Fibroblast of upper back skin (primary cell): ENCODE results near the gene RANBP9.
A peak's percentile ranks its signal among the peaks of the same experiment; 100 is the strongest.

Experiments
- DNase-seq: peaks from one replicate; pipeline ENCODE4 v3.0.0-alpha.2; 2013

RANBP9 gene

DNA sequence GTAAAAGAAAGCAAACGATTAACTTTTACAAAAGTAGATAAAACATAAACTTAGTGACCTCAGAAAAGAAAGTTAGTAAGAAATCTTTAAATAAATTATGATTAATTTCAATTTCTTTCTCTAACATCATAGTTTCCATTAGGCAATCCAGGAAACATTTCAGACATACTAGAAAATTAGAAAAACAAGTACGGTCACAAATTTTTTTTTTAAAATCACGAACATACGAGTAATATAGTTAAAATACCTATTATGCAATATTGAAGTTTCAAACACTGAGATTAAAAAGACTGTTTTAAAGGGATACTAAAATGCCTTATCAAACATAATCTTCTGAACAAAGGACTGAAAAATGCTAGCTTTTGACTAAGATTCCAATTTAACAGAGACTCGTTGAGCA, 70.3 kb downstream of the RANBP9 start:
- DNase-seq: peak; percentile 22

DNA sequence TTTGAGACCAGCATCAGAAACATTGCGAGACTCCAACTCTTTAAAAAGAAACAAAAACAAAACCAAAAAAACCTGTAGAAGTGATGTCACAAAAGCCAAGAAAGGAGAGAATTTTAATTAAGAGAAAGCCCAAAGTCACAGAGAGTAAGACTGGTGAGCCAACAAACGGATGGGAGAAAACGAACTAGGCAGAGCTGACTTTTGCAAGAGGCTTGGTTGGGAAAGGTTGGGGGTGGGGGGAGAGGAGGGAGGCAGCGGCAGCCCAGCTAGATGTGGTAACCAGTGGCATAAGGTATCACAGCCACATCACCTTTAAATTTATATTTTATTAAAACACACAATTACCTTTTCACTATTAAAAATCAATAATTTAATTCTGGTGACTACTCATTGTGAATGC, 73.0 kb downstream of the RANBP9 start:
- DNase-seq: no peak

DNA sequence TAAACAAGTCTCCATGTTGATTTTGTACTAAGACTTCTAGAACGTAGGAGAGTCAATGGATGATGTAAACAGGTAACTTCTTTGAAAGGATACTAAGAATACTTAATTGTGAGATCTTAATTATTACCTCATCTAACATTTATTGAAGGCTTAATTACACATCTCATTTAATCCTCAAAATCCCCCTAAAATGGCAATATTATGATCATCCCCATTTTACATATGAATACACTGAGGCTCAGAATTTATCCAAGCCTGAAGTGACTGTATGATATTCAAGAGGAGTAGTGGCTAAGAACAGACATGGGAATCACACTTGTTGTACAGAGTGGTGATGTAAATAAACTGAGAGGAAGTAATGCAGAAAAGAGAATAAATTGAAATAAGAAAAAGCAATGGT, 73.6 kb downstream of the RANBP9 start:
- DNase-seq: no peak

DNA sequence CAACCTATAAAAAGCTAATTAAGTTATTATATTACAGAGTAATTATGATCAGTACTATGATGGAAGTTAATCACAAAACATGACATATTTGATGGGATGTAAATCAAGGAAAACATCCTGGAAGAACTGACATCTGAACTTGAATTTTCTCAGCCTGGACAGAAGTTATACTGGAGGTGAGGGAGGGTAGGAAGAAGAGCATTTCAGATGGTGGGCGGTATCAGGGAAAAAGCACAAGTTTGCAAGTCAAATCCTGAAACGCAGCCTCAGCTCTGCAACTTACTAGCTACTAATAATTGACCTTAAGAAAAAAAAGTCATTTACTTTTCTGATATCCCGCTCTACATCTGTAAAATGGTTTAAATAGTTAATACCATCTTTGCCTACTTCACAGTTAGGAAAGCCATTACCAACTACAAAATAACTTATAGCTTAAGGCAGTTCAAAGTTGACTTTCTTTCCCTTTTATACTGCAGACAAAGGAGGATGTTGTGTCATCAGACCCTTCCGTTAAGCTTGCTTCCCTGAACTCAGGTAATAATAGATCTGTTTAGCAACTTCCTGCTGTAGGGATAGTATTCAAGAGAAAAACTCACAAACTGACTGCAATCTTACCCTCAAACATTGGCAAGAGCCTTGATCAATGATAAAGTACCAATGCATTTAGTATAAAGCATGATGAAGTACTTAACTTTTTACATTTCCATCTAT, 75.5 kb downstream of the RANBP9 start:
- no peak for DNase-seq

DNA sequence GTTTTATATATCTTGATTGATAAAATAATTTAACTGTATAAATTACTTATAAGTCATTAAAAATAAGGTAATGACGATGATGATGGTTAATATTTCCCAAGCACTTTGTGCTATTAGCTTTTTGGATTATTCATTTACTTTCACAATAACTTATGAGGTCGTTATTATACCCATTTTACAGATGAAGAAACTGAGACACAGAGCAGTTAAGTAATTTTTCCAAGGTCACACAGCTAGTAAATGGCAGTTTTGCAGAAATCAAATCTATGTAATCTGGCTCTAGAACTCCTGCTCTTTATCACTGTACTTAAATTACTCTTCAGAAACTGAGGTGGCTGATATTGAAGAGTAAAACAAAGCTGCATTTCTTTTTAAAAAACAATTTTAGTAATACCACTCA, 78.3 kb downstream of the RANBP9 start:
- no peak for DNase-seq

DNA sequence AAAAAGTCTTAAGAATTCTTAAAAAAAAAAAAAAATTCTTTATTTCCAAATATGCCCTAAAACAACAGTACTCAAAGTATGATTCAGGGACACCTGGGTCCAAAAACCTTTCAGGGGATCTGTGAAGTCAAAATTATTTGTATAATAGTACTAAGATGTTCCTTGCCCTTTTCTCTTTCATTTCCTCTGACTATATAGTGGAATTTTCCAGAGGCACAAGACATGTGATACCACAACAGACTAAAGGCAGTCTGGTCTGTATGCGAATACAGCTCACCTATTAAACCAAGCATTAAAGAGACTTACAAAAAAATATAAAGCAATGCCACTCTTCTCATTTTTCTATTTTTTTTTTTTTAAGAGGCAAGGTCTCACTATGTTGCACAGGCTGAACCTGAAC, 81.1 kb downstream of the RANBP9 start:
- no peak for DNase-seq

DNA sequence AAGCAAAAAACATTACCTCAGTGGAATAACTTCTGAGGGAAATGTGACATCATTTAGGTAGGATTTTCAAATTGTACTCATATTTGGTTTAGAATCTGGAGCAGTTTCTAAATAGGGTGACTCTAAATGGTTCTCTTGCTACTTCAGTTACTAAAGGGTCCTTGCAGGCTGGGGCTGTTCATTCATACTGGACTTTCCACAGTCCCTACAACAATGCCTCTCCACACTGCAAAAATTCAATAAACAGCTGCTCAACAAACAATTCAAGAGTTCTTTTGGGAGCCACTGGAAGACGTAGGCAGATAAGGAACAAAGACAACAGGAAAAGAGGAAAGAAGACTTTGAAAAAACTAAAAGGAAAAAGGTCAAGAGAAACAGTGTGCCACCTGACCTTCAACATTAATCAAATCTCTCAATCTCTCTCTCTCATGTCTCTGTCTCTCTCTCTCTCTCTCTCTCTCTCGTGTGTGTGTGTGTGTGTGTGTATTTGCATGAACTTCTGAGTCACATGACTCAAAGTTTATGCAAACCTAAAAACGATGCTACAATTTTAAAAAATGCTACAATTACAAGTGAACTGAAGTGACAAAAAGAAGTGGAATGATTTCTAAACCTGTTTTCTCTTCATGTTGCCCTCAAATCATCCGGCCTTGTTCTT, 82.0 kb downstream of the RANBP9 start:
- no peak for DNase-seq

DNA sequence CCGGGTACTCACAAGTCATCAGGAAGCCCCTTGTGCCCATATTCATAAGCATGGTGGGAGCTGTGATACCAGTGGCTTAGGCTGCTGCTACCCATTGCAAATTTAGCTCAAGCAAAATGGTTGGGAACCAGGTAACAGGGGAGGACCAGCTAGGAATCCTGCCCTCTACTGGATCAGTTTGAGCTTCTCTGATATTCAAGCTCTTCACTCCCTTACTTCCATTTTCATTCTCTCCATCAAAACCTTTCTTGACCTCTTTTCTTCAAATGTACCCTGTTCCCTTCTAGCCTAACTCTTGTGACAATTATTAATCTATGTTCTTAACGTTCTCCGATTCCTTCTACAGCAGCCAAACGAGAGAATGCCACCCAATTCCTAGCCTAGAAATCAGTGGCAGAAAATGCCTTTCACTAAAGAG, 86.8 kb downstream of the RANBP9 start:
- DNase-seq: peak; percentile 15

DNA sequence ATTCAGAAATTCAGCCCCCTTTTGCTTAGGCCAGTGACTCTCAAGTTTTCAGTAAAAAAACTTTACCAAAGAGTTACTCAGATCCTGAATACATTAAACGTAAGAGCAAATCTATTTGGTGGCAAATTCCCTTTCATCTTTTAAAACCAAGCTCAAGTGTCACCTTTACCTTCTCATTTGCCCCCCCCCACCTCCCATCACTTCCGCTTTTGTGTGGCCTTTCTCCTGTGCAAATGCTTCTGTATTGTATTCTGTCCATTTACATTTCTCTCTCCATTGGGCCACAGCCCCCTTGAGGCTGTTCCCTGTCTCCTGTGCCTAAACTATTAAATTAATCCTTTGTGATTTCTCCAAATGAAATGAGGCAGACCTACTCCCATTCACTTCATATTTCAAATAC, 94.6 kb downstream of the RANBP9 start:
- no peak for DNase-seq

DNA sequence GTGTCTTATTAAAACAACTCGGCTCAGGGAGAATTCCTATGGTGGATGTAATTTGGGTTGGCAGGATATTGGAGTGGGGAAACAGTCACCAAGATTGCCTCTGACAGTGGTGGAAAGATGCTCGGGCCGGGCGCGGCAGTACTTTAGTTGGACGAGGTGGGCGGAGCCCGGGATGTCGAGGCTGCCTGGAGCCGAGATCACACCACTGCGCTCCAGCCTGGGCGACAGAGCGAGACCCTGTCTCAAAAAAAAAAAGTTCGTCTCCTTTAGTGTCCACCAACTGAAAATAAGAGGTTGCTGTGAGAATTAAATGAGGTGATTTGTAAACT, 95.9 kb downstream of the RANBP9 start:
- DNase-seq: peak; percentile 33

DNA sequence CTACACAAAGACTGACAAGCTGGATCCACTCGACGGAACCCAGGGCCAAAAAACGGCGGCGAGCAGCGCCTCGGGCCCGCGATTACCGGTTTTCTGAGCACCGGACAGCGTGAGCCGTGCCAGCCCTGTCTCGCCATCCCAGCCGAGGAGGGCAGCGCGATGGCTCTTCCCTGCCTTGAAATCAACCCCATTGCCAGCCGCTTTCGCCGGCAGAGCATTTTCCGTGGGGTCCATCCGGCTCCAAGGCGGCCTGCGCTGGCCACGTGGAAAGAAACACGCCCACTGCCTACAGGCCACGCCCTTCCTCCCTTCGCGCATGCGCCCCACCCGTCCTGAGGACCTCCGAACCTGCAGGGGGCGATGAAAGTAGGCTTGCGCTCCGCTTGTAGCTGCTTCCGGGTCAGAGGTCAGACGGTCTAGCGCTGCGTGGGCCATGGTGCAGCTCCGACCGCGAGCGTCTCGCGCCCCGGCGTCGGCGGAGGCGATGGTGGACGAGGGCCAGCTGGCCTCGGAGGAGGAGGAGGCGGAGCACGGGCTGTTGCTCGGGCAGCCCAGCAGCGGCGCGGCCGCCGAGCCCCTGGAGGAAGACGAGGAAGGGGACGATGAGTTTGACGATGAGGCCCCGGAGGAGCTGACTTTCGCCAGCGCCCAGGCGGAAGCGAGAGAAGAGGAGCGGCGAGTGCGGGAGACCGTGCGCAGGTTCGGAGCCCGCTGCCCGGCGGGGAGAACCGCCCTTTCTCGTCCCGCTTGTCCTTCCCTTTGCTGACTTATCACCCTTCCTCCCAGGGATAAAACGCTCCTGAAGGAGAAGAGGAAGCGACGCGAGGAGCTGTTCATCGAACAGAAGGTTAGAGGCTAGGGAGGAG, 96.5 kb downstream of the RANBP9 start, which contains the start of gene NOL7:
Gene NOL7, plus strand, starts transcription at position 410 of the 866 bp plus-strand sequence. Its CDS starts 24 bp downstream, at position 434.
- peak; percentile 99 for DNase-seq

DNA sequence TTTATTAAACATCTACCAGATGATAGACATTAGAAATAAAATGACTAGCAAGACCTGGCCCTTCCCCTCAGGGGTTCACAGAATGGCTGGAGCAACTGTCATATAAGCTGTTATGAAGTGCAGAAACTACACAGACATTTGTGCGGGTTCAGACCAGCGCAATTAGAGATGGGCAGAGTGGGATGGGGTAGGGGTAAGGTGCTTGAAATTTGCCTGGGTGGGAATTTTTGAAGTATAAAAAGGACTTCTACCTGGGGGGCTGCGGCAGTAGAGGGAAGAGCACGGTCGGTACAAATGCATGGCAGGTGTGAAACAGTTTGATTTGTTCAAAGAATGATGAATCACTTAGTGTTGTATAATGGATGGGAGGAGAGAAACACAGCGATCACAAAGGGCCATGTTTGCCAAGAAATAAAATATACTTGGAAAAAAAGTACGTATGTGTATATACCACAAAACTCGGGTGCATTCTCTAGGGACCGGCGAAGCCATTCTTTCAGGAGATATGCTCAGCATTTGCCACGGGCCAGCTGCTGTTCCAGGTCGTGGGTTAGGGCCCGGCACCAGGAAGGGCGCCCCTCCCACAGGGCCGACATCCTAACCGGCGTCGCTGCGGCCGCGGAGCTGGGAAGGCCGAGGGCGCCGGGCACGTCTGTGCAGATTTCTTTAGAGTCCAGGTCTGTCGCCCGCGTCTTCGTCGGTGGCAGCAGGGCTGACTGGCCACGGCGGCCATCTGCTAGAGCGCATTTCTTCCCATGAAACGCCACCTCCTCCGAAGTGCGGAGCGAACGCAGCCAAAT, 97.3 kb downstream of the RANBP9 start:
- DNase-seq: peak; percentile 46

DNA sequence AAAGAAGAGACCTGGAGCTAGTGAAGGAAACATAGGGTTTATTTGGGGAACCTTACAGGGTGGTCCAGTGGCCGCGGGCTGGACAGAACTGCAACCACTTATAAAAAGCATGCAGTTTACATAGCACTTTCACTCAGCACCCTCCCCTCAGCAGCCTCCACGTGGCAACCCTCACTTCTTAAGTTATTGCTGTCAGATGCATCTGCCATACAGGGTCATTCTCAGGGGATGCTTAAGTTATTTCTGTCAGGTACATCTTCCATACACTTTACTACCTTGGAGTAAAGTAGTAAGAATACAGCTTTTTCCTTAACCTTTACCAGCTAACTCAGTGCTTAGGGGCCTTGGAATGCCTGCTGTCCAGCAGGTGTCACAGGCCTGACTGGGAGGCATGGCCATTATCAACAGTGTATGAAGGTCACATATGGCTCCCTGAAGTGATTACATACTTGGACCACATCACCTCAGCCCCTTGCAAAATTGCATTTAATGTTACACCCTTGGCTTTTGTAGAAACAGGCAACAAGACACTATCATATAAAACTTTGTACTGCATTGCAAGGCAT, 98.5 kb downstream of the RANBP9 start:
- no peak for DNase-seq

DNA sequence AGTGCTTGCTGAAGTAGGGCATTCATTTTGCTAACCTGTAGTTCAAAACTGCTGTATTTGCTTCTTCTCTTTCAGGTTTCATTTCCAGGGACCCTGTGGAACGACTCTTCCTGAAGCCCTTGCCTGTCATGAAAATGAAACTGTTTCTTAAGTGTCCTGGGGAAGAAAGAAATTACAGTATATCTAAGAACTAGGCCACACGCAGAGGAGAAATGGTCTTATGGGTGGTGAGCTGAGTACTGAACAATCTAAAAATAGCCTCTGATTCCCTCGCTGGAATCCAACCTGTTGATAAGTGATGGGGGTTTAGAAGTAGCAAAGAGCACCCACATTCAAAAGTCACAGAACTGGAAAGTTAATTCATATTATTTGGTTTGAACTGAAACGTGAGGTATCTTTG, 99.9 kb downstream of the RANBP9 start:
- DNase-seq: no peak

DNA sequence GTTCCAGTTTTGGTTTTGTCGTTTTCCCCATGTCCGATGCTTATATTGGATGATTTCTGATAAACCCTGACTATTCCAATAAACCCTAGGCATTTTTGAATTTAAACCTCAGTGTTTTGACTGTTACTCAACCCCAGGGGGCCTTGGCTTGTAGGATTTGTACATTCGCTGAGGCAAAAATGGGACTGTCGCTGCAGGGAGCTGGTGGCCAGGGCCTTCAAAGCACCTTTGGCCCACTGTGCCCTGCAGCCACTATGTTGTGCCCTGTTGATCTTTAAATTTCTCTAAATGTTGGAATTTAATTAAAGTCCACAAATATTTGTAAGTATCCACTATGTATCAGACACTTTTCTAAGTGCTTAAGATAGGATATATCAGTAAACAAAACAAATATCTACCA, 106.0 kb downstream of the RANBP9 start:
- no peak for DNase-seq

DNA sequence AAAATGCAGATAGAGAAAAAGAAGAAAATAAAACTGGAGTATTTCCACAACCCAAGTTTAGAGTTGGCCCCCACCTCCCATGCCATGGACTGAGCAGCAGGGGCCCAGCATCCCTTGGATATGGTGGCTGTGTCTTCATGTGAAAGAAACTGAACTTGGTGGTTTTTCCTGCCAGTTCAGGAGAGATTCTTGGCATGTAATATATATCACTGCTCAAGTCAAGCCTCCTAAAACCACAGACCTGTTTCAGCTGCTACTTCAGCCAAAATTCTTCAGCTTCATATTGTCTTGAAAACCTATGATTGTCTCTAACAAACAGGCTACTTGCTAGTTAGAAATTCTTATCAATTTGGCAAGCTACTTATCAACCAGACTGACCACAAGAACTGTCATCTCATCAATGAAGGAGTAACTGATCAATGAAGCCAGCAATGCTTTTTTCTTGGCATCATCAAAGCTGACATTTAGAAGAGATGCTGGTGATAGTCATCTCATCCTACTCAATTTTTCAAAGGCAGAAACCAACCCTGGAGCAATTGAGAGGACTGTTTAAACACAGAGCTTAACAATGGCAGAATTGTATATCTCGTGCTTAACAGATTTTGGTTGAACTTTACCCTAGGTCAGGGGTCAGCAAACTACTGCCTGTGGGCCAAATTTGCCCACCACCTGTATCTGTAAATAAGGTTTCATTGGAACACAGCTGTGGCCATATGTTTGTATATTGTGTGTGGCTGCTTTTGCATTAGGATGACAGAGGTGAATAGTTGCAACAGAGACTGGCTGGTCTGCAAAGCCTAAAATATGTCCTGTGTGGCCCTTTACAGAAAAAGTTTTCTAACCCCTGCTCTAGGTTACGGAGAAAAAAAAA, 106.9 kb downstream of the RANBP9 start:
- no peak for DNase-seq

DNA sequence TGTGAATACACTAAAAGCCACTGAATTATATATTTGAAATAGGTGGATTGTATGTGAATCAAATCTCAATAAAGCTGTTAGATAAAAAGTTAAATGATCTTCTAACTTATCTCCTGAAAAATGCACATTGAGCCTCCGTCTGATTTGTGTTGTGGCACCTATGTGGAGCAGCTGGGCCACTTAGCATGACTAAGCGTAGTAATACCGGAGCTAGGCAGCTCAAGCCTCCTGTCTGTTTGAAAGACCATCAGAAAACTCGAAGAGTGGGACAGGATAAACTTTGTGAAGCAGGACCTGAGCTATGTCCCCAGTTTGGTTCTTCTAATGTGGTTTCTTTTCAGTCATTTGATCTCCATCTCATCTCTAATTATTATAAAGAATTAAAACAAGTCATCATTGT, 107.5 kb downstream of the RANBP9 start:
- DNase-seq: no peak

DNA sequence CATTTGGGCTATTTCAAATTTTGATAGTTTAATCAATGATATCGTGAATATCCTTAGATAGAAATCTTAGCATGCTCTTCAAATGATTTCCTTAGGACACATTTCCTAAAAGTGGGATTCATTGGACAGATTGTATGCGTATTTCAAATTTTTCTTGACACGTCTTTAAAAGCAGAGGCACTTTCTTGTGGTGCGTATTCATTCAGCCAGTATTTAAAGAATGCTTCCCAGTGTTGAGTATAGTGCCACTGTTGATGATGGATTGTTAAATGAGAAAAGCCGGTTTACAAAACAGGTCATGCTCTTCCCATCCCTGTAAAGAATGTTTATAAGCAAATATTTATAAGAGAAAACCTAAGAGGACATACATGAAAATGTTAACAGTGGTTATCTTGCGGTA, 111.6 kb downstream of the RANBP9 start:
- no peak for DNase-seq

DNA sequence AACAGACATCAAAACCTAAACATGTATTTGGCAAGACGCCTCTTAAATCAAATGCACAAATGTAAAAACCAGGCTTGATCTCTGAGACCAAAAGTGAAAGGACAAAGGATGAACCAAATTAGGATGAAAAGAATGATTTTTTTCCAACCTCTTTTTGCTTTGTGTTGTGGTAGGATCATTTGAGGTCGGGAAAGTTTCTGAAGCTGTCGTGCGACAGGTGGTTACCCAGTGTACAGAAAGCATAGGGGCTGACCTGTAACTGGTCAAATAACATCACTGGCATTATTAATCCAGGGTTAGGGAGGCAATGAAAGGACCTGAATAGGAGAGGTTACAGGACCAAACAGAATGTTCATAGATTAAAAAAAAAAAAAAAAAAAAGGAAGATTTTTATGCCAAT, 114.6 kb downstream of the RANBP9 start:
- DNase-seq: no peak

DNA sequence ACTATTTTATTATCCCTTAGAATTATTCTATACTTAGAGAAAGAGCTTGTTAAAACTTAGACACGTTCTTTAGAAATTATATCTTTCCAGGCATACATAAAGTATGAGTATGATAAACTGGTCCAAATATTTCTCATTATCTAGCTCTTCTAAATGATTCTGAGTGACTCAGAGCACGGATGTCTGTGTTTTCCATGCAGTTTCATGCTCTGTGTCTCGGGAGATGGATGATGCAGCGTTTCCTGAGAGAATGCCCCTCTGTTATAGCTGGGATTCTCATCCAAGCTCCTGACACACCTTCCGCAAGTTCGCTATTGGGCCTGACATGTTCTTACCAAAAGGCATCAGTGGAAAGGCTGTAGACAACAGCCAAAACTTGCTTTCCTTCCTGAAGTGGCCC, 117.9 kb downstream of the RANBP9 start:
- DNase-seq: peak; percentile 36

DNA sequence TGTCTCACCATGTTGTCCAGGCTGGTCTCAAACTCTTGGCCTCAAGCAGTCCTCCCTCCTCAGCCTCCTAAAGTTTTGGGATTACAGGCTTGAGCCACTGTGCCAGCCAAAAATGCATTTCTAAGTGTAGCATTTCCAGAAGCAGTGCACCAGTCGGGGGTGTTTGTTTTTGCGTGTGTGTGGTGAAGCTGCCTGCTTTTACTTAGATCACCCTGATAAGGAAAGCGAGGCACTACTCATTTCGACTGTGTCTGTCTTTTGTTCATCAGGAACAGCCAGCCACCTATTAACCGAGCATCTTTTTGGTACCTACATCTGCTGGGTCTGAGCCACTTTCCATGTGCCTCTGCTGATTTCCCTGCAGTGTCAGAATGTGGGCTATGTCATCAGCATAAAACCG, 118.5 kb downstream of the RANBP9 start:
- no peak for DNase-seq
